NK-92 treated with Interleukin-12 subunit alpha and Interleukin-12 subunit beta, amount 100 ng/mL, for 24 hours (cell line): ENCODE data around the gene KISS1R.

Source experiments
- DNase-seq: peaks from one replicate; lab custom pipeline; 2025; lab: John Stamatoyannopoulos, UW

Gene KISS1R

DNA sequence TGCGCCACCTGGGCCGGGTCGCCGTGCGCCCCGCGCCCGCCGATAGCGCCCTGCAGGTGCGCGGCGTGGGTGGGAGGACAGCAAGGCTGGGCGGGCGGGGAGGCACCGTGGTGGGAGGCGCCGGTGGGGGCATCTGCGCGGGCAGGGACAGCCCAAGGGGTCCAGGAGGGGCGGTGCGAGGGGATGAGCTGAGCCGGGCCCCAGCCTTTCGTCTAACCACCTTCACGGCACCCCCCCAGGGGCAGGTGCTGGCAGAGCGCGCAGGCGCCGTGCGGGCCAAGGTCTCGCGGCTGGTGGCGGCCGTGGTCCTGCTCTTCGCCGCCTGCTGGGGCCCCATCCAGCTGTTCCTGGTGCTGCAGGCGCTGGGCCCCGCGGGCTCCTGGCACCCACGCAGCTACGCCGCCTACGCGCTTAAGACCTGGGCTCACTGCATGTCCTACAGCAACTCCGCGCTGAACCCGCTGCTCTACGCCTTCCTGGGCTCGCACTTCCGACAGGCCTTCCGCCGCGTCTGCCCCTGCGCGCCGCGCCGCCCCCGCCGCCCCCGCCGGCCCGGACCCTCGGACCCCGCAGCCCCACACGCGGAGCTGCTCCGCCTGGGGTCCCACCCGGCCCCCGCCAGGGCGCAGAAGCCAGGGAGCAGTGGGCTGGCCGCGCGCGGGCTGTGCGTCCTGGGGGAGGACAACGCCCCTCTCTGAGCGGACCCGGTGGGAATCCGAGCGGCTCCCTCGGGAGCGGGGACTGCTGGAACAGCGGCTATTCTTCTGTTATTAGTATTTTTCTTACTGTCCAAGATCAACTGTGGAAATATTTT lies 3.1 kb downstream of the KISS1R start:
- DNase-seq: no peak

- DNase-seq: no peak
These were observed 7.5 kb downstream of the KISS1R start for GRCh38 chr19:924553-925086.

GRCh38 chr19:925087-925525 lies 8.0 kb downstream of the KISS1R start:
- DNase-seq: peak; percentile 76

DNA sequence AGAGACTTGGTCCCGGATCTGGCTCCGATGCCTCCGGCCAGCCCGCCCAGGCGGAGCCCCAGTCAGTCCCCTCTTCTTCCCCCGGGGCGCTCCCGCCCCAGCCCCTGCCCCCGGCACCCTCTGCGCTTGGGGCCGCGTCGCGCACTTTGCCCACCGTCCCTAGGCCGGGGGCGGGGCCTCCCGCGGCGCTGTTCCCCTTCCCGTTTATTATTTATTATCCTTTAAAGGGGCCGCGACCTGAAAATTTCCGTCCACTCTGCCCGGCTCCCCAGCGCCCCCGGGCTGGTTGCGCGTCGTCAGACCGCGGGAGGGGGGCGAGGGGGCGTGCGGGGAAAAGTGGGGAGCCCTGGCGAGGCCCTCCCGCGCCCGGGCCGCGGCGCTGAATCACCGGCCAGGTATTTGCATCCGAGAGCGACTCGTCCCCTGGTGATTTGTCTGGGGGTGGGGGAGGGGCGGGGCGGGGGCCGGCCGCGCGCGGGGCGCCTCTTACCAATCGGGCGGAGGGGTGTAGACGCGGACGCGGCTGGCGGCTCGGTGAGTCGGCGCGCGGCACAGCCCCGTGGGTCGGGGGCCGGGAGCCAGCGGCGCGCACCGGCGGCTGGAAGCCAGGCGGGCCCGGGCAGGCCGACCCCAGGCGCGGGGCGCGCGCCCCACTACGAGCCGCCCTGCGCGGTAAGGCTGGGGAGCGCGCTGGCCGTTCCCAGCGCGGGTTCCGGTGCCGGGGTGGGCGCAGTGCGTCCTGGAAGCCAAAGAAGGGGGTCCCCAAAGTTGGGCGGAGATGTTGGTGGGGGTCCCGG lies 8.6 kb downstream of the KISS1R start, which contains the start of gene ARID3A:
Gene ARID3A (plus strand): TSS at position 510 of the 797 bp plus-strand sequence. CDS start 3,494 bp downstream, outside the sequence.
- peak; percentile 81 for DNase-seq

DNA sequence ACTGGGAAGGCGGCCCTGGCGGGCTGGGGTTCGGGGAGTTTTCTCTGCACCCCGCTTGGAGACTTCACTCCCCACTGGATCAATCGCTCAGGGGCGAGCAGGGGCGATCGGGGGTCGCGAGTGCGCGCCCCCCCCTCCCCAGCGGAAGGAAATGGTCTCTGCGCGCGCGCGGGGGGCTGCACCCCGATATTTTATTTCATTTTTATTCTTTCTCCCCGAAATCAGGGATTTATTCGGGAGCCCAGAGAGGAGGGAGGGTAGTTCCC lies 9.1 kb downstream of the KISS1R start:
- no peak for DNase-seq

DNA sequence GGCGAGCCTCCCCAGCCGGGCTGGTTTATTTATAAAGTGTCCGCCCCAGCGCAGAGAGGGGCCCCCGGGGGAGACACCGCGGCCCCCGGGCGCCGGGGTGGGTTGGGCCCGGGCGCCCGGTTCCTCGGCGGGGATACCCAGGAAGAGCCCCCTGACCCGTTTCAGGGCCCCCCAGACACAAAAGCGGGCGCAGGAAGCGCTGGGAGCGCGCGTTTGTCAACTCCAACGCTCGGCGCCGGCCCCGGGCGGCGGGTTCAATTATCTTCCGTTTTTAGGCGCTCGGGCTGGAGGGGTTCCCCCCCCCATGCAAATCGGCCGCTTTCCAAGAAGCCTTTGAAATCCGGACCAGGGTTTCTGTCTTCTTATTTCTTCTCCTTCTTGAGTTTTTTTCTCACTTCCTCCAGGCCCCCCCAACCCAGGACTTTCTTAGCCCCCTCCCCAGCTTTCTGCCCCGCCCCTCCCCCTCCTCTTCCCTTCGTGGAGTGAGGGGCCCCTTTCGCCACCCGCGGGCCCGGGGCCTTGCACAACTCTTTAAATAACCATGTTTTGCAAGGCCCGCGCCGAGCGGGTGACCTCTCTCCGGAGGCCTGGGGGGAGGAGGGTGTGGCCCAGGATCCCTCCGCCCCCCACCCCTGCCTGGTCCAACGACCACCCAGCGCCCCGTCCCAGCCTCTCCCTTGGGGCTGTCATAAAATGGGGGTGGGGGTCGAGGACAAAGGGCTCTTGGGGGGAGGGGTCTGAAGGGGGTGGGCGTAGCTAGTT lies 9.6 kb downstream of the KISS1R start:
- DNase-seq: no peak

GRCh38 chr19:927351-927779 lies 10.2 kb downstream of the KISS1R start:
- no peak for DNase-seq

- DNase-seq: no peak
These were observed 10.8 kb downstream of the KISS1R start for GRCh38 chr19:927780-928401.

GRCh38 chr19:928471-929202 lies 11.5 kb downstream of the KISS1R start:
- DNase-seq: no peak

GRCh38 chr19:929203-929890 lies 12.2 kb downstream of the KISS1R start:
- DNase-seq: no peak

GRCh38 chr19:929891-930258 lies 12.7 kb downstream of the KISS1R start:
- DNase-seq: no peak

GRCh38 chr19:931860-932647 lies 14.9 kb downstream of the KISS1R start:
- no peak for DNase-seq

DNA sequence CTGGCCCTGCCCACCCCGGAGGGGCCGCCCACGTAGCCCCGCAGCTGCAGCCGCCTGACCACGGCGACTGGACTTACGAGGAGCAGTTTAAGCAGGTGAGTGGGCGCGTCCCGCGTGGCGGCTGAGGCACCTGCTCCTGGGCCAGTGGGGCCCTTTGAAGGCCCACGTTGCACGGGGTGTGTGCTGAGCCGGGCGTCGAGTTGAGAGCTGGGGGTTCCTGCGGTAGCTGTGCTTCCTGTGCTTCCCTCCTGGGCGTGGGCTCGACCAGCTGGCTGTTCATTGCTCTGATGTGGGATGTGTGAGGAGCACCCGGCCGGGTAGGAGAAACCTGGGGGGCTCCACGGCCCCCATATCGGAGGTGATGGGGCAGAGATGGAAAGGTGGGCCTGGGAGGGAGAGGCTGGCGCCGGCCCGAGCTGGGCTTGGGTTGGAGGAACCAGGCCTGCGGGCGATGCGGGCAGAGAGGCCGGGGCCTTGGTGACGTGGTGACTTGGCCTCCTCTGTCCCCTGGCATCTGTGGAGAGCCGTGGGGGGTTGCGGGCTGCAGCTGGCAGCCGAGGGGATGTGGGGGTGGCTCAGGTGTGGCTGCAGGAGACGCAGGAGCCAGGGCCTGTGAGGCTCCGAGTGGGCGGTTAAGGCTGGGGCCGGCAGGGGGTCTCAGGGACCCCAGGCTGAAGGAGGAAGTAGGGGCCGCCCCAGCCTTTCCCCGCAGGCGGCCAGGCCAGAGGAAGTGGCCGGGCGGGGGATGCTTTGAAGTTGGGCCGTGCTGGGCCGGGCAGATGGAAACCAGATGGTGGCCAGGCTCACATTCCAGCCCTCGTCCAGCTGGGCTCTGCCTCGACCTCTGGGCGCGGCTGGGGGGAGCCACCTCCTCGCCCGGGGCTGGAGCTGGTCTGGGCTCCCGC lies 15.8 kb downstream of the KISS1R start:
- DNase-seq: no peak

DNA sequence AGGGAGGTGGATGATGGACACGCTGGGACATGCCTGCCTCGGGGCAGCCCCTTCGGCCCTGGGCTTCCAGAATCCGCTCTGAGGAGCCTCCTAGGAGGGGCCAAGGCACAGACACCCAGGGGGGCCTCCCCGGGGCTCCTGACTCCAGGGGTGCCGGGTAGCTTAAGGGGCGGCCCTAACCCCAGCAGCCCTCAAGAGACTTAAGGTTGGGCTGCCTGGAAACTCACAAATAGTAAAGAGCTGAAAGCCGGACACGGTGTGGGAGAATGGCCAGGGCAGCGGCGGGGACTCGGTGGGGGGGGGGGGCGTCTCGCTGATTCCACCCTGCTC lies 16.4 kb downstream of the KISS1R start:
- no peak for DNase-seq

DNA sequence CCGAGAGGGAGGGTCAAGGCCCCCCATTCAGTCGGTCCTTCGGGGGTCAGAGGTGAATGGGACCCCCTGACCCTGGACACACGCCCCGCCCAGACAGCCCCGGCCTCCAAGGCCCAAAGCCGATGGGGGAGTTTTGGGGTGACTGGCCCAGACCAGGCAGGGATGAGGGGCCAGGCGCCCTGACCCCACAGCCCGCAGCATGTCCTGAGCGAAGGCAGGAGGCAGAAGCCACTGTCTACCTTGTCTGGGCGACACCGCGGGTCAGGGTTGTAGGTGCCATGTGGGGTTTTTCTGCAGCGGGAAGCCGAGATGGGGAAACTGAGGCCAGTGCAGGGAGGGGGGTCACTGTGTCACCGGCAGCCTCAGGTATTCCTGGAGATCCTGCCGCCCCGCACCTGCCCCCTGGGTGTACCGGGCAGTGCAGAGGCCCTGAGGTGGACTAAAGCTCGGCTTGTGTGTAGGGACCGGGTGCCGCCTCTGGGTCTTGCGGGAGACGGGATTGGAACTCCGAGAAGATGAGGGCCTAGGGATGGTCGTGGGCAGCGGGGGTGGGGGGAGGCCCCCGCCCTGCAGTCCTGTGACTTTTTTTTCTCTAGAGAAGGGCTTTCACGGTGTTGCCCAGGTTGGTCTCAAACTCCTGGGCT lies 17.2 kb downstream of the KISS1R start:
- DNase-seq: no peak

DNA sequence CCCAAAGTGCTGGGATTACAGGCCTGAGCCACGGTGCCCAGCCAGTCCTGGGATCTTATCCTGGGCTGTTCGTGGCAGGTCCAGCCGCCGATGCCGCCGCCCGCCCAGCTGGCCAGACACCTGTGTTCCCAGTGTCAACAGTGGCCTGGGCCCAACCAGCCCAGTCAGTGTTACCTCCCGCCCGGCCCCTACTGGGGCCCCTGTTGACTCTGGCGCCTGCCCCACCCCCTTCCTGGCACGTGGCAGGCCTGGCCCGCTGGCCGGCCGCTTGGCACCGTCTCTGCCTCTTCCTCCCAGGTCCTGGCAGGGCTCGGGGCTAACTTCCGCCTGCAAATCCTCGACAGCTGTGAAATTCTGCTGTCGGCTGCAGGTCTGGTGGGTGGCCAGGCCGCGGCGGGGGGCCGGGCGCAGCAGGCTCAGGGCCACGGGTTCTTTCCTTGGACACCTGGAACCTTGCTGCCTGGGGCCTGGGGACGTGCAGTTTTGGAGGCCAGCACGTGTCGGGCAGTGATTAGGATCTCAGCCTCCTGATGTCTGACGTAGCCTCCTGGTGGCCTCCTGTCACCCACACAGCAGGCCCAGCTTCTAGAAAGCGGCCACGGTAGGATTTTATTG lies 17.8 kb downstream of the KISS1R start:
- DNase-seq: no peak

GRCh38 chr19:936175-936546 lies 19.0 kb downstream of the KISS1R start:
- no peak for DNase-seq

DNA sequence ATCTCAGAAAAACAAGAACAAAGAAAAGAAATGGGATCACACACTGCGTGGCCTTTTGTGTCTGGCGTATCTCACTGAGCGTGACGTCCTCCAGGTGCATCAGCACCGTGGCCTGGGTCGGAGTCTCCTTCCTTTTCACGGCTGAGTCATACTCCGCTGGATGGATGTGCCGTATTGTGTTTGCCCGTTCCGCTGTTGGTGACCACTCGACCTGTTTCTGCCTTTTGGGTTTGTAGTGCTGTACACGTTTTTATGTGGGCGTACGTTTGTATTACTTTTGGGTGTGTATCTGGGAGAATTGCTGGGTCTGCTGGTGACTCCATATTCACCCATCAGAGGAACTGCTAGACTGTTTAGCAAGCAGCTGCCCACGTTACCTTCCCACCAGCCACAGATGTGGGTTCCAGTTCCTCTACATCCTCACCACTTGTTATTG lies 20.1 kb downstream of the KISS1R start:
- DNase-seq: no peak
